NCI-H2196 treated with DMSO at 0.1 percent for 48 hours (cell line): ENCODE data around the gene HOOK2.
"Not testable (repeated sequence)": the region's sequence is repeated elsewhere in the genome, so short reads cannot be mapped to it uniquely, and the experiment has no call there.

Source experiments
- DNase-seq: peaks from one replicate; lab custom pipeline; 2025; ENCODE audit not compliant: unreplicated experiment; lab: John Stamatoyannopoulos, UW

The HOOK2 gene

DNA sequence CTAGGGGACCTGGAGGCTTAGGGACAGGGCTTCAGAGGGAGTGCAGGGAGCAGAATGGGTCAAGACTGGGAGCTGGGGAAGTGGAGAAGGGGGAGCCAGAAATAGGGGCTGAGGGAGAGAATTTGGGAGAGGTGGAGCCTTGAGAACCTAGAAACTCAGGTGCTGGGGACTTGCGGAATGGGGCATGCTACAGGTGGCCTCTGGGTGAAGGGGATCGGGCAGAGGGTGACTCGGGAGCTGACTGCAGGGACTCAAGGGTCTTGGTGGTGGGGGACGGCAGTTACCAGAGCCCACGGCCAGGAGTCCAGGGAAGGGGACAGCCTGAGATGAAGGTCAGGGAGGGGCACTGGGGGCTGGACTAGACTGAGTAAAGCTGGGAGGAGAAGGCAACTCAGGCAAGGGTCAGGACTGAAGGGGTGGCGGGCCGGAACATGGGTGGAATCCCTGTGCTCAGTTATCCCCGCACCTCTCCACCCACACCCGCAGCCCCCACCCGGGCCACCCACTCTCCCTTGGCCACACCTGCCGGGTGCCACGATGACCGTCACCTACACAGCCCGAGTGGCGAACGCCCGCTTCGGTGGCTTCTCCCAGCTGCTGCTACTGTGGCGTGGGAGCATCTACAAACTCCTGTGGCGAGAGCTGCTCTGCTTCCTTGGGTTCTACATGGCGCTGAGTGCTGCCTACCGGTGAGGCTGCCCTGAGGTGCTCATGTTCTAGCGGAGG lies 23.1 kb downstream of the HOOK2 start:
- DNase-seq = no peak

- DNase-seq = no peak
Observed at GRCh38 chr19:12751635-12752034, 23.7 kb downstream of the HOOK2 start, which contains the start of gene BEST2. BEST2 (plus strand) TSS chr19:12751791; CDS start chr19:12752593, 802 bp downstream.

DNA sequence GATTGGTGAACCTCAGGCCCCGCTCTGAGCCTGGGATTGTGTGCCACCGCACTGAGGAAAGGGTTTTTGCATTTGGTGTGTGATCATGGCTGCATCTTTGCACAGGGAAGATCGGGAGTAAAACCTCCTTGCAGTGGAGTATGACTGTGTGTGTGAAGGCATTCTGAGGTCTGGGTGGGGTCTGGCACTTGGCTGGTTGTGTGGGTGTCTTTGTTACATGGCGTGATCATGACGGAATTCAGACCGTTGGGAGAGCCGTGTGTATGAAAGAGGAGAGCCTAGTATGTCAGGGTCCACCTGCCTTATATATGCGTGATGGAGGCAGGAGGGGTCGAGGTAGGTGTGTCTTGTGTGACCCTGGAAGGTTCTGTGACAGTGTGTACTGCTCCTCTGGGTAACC lies 24.5 kb downstream of the HOOK2 start:
- no peak for DNase-seq

- no peak for DNase-seq
Observed at GRCh38 chr19:12749938-12750521, 25.3 kb downstream of the HOOK2 start.

DNA sequence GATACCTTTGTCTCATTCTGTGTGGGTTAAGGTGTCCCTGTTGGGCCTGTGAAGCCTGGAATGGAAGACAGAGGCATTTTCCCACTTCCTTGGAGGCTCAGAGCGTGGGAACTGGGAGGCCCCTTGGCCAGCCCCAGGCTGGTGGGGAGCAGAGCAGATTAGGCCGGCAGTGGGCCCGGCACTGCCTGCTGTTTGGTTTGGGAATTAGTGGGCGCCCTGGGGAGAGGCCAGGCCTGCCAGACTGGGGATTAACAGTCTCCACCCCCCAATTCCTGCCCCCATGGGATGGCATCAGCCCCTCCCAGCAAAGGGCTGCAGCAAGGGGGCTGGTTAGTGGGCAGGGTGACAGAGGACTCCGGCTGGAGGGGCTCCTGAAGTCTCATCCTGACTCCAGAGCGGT lies 26.9 kb downstream of the HOOK2 start:
- no peak for DNase-seq

DNA sequence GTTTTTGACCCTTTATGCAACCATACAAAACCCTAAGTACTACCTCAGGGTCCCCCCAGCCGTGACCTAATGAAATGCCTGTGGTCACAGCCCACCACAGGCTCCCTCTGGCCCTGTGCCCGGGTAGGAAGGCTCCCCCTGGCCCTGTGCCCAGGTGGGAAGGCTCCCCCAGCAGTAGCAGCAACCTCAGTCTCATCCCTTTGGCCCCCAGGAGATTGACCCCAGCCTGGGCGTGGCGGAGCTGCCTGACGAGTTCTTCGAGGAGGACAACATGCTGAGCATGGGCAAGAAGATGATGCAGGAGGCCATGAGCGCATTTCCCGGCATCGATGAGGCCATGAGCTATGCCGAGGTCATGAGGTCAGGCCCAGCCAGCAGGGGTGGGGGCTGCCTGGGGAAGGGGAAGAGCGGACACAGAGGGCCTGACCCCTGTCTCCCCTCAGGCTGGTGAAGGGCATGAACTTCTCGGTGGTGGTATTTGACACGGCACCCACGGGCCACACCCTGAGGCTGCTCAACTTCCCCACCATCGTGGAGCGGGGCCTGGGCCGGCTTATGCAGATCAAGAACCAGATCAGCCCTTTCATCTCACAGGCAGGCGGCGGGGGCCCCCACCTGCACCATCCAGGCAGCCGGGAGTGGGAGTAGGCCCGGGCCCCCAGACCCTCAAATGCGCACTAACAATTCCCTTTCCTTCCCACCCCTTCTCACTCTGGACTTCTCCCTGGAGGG lies 30.0 kb downstream of the HOOK2 start:
- DNase-seq = no peak

DNA sequence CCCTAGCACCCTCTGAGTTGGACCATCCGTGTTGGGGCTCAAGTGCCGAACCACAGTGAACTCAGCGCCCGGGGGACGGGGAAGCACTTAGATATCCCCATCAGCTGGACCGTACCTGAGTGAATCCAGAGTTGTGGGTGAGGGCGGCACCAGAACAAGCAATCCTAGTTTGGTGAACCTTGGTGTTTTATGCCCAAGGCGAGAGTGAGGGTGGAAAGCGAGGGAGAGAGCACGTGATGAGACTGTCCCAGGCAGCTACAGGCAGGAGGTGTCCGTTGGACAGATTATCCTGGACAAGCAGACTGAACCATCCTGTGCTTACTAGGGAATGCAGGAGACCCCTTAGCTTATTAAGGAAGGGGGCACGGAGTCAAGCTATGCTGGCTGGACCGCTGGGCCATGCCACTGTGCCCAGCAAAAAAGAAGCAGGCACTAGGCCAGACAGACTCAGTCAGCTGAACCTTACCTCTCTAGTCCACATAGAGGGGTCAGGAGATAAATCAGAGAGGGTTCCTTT lies 37.5 kb downstream of the HOOK2 start:
- DNase-seq = no peak

GRCh38 chr19:12736995-12737834 lies 38.1 kb downstream of the HOOK2 start, which contains the start of gene GET3:
GET3 (plus strand) TSS chr19:12737497; CDS start chr19:12737506, 9 bp downstream.
- peak; percentile 99 for DNase-seq

DNA sequence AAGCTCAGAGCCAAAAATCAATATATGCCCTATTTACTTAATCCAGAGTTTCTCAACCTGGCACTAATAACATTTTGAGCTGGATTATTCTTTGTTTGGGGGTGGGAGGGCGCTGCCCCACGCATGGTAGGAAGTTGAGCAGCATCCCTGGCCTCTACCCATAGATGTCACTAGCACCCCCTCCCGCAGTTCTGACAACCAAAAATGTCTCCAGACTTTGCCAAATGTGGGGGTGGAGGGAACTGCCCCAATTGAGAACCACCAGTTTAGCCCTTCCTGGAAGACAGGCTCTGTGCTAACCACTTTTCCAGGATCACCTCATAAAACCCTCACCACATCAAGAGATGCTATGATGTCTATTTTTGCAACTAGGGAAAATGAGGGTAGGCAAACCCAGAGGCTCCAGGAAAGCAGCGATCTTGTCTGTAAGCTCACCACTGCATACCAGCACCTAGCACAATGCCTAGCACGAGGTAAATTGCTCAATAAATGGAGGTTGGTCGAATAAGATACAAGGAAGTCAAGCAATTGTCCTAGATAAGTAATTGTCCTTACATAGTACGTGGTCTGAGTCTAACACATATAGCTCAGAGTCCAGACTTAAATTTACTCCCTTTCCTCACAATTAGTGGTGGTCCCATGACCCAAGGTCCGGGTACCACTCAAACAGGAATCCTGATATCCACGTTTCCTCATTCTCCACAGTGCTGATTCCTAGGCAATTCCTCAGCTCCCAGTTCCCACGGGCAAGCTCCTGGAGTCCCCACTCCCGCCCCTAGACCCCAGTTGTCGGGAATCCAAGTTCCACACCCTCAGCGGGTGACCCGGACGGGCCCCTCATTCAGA lies 41.8 kb downstream of the HOOK2 start:
- DNase-seq = no peak

- DNase-seq = no peak
Observed at GRCh38 chr19:12731337-12731736, 44.0 kb downstream of the HOOK2 start.

DNA sequence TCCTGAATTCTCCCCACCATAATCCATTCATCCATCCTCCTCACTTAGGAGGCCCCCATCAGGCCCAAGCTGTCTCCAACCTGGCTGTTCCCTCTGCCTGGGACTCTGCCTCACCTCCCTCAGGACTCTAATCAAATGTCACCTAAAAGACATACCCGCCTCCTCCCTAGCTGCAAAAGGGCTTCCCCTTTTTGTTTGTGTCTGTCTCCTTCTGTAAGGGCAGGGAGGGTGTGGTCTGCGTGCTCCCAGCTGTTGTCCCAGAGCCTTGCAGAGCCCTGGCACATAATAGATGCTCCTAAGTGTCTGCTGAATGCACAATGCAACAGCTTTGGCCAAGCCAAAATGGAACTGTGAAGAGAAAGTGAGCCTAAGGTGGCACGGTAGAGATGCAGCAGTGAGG lies 45.3 kb downstream of the HOOK2 start:
- DNase-seq = no peak

GRCh38 chr19:12727745-12728433 lies 47.5 kb downstream of the HOOK2 start:
- no peak for DNase-seq

DNA sequence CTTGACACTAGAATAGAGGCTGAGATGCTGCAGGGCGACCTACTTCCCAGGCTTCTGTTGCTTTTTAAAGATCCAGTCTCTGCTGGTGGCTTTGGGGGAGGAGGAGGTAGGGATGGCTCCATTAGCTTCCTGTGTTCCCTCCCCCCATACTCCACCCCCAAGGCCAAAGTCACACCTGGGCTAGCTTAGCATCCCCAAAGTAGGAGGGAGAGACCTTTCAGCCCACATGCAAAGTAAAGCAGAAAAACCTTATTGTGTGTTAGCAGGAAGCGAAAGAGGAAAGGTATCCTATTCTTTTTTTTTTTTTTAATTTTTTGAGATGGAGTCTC lies 48.4 kb downstream of the HOOK2 start:
- DNase-seq = no peak

DNA sequence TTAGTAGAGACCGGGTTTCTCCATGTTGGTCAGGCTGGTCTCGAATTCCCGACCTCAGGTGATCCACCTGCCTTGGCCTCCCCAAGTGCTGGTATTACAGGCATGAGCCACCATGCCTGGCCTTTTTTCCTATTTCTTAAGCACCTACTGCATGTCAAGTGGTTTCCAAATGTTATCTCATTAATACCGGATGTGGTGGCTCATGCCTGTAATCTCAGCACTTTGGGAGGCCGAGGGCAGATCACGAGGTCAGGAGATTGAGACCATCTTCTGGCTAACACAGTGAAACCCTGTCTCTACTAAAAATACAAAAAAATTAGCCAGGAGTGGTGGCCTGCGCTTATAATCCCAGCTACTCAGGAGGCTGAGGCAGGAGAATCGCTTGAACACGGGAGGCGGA lies 49.7 kb downstream of the HOOK2 start:
- DNase-seq = not testable (repeated sequence)

- peak; percentile 69 for DNase-seq
Observed at GRCh38 chr19:12723641-12724426, 51.5 kb downstream of the HOOK2 start, which contains the start of gene TNPO2. TNPO2 (minus strand) TSS chr19:12723932; CDS start chr19:12720977, 2,955 bp downstream.

DNA sequence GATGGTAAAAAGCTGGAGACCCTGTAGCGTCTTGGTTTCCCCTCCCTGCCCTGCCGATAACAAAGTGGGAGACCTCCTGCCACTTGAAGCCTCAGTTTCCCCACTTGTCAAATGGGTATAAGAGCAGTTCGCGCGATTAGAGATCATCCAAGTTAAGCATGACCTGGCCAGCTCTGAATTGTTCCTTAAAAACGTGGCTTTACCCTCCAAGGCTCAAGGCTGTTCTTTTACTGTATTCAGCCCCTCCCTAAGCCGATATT lies 52.0 kb downstream of the HOOK2 start:
- no peak for DNase-seq

- peak; percentile 92 for DNase-seq
Observed at GRCh38 chr19:12722566-12723380, 52.6 kb downstream of the HOOK2 start.
